NCI-H2081 (cell line): Measurements from ENCODE around the gene LRRC14B.
"Not testable (repeated sequence)": the region's sequence is repeated elsewhere in the genome, so short reads cannot be mapped to it uniquely, and the experiment has no call there.

ENCODE experiments used
- DNase-seq, 2 experiments: peaks; one replicate each; lab custom pipeline; 2025; lab: John Stamatoyannopoulos, UW

LRRC14B gene

DNA sequence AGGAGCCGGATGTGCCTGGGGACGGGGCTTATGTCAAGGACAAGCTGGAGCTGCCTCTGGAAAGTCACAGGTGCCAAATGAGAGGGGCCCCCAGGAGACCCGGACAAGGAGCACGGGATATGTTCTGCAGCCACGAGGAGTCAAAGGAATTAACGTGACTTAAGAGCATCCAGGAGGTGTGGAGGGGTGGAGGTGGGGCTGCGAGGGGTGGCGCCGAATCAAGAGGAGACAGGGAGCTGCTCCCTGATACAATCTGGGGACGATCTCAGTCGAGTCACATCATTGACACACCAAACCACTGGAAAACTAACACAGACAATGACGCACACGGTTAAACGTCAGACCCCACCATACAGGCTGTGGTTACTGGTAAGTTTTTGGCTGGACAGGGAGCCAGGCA is 16.3 kb downstream of the LRRC14B start:
- no peak for DNase-seq

DNA sequence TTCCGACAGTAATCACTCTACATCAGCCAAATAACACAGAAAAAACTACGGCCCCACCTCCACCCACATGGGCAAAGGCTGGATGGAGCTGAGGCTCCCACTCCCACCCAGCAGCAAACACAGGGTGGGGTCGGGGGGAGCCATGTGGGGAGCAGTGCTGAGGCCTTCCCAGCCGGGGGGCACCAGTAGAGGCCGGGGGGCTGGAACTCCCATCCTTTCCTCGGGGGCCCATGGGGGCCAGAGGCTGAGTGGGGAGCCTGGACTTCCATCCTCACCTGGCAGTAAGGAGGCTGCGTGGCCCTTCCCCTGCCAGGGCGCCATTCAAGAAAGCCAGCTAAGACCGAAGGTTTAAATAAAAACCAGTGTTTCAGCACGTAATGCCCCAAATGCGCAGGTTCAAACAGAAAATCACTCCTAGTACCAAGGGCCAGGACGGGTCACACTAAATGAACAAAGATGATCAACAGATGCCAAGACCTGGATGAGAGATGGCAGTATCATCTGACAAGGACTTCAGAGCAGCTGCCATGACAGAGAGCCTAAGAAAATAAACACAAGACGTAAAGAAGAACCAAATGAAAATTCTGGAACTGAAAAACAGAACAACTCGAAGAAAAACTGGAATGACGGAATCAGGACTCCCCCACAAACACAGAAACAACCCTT is 17.3 kb downstream of the LRRC14B start:
- no peak for DNase-seq

DNA sequence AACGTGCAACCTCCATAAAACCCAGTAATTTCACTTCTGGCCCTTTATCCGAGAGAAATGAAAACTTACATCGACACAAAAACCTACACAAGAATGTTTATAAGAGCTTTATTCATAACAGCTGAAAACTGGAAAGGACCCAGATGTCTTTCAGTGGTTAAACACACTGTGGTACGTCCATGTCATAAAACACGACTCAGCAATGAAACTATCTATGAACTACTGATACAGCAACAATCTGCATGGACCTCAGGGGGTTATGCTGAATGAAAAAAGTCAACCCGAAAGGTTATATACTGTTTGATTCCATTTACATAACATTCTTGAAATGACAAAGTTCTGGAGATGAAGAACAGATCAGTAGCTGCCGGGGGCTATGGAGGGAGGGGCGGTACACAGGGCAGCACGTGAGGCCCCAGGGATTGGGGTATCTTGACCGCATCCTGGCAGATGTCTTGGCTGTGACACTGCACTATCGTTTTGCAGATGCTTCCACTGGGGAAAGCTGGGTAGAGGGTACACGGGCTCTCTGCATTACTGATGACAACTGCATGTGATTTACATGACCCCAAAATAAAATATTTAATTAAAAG is 22.6 kb downstream of the LRRC14B start:
- DNase-seq: no peak

- not testable (repeated sequence) for DNase-seq
Observed at GRCh38 chr5:215256-215655, 24.0 kb downstream of the LRRC14B start.

GRCh38 chr5:216076-216475 is 24.8 kb downstream of the LRRC14B start:
- not testable (repeated sequence) for DNase-seq

GRCh38 chr5:217494-218456 is 26.5 kb downstream of the LRRC14B start, which contains the start of the genes CCDC127 and SDHA:
CCDC127 (minus strand) TSS chr5:218153; CDS start chr5:216849, 1,304 bp downstream.
SDHA (plus strand) TSS chr5:218320; CDS start chr5:218356, 36 bp downstream.
- peak; percentile 98 to 99 for DNase-seq

DNA sequence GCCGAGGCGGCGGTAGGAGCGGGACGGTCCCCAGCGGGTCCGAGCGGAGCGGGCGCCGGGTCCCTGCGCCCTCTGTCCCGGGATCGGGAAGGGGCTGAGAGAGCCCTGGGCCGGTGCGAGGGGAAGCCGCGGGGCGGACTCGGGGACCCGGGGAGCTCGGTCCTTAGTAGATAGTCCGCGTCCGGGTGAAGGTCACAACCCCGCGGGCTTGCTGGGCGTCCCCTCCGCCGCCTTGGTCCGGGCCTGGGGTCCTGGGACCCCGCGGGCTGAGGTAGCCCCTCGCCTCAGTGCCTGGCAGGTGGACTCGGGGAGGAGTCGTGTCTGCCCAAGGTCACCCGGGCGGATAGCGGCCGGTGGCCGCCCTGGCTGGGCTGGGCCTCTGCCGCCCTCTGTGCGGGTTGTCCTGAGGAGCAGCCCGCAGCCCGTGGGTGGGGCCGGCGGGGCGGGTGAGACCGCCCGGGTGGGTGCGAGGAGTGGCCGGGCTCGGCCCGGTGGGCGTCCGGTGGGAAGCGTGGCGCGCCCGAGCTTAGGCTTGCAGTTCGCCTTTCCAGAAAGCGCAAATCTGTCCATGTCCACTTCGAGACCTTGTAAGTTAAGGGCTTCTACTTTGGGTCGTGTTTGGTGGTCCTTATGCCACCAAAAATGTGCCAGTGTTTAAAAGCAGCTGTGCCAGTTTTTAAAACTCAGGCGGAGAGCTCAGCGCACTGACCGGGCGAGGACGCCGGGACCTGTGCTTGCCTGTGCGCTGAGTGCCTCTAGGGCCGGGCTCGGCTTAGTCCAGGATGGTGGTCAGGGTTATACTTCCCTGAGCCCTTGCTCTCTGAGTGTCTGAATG is 27.4 kb downstream of the LRRC14B start:
- DNase-seq: peak; percentile 28 to 52

DNA sequence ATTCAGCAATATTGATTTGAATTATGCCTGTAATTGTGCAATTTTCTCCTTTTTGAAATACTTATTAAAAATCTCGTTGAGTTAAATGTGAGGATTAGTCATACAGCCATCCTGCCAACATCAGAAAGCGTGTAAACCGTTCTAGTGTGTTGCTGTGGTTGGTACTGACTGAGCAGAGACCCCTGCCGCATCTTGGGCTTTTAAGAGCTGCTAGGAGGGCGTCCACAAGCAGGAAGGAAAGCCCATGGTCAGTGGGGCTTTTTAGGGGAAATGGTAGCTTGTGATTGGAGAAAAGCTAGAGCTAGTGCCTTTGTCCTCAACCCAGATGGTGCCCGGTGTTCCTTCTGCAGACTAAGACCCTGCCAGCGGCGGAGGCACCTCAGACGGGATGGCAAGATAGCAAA is 28.2 kb downstream of the LRRC14B start:
- peak in 1 of 2 experiments; percentile 37 for DNase-seq

- no peak for DNase-seq
Observed at GRCh38 chr5:219991-220390, 28.7 kb downstream of the LRRC14B start.

DNA sequence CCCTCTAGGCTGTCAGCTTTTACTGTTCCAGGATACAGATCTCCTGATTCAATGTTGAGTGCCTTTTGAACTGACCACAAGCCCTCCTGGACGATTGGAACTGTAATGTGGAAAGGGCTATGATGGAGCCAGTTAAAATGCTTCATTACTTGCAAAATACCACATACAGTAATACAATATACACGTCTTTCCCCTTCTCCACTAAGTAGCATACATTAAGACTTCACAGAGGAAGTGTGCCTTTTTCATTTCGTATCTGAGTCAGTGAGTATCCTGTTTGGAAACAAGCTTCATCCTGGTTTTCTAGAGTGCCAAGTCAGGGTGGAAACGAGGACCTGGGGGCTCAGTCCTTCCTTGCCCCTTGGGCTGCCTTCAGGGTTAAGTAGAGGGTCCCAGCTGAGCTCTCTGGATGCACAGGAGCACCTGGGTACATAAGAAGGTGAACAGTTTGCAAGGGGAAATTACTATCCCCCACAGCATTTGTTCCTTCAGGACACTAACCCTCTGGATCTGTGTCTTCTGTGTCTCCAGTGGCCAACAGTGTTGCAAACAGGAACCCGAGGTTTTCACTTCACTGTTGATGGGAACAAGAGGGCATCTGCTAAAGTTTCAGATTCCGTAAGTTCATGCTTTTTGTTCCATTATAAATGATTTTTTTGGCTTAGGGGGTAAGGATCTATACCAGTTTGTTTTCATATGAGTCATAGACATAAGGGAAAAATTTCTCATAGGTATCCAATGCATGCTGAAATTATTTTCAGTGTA is 31.8 kb downstream of the LRRC14B start:
- not testable (repeated sequence) for DNase-seq

GRCh38 chr5:223791-224190 is 32.5 kb downstream of the LRRC14B start:
- no peak for DNase-seq

GRCh38 chr5:225334-225733 is 34.0 kb downstream of the LRRC14B start:
- DNase-seq: no peak

- not testable (repeated sequence) for DNase-seq
Observed at GRCh38 chr5:227375-227774, 36.1 kb downstream of the LRRC14B start.

- no peak for DNase-seq
Observed at GRCh38 chr5:228886-229285, 37.6 kb downstream of the LRRC14B start.

DNA sequence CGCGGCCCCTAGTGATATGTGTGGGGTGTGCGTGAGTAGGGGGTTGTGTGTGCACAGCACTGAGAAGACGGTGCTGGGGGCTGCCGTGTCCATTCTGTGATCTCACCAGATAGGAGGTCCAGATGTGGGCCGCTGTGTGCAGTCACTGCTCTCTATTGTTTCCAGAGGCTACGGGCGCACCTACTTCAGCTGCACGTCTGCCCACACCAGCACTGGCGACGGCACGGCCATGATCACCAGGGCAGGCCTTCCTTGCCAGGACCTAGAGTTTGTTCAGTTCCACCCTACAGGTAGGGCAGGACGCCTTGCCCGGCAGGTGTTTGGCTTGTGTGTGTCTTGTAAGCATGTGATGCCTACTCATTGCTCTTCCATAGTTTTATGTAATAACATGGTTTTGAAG is 39.4 kb downstream of the LRRC14B start:
- no peak for DNase-seq

- DNase-seq: no peak
Observed at GRCh38 chr5:231661-232060, 40.4 kb downstream of the LRRC14B start.

DNA sequence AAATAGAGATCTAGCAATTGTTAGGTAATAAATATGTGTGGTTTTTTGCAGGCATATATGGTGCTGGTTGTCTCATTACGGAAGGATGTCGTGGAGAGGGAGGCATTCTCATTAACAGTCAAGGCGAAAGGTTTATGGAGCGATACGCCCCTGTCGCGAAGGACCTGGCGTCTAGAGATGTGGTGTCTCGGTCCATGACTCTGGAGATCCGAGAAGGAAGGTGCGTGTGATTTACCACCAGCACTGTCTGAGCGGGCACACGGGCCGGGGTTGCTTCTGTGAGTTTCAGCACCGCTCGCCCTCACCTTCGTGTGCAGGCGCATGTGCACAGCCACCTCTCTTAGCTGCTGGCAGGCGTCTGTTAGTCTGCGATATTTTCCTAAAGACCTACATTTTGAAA is 42.1 kb downstream of the LRRC14B start:
- not testable (repeated sequence) for DNase-seq

DNA sequence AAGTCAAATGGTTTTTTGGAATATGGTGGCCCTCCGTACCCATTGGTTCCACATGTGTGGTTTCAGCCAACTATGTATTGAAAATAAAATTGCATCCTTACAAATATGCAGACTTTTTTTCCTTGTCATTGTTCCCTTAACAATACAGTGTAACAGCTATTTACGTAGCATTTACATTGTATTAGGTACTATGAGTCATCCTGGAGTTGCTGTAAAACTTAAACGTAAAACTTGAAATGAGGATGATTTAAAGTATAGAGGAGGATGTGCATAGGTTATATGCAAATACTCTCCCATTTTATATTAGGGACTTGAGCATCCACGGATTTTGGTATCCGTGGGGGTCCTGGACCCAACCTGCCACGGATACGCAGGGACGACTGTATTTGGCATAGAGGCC is 43.2 kb downstream of the LRRC14B start:
- DNase-seq: no peak

DNA sequence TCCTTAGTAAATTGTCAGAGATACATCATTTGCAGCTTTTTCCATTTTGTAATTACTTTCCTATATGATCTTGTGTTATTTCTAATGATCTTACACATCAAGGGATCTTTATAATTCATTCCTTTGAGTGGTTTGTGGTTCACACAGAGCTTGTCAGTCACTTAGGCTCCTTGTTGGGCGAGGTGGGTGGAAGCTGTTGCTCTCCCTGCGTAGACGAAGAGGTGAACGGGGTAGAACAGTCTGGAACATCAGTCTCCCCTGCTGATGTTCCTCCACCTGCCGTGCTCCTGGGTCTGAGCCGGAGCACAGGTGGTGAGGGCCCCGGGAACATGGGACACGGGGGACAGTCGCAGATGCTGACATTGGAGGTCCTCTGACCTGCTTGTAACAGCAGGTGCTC is 44.2 kb downstream of the LRRC14B start:
- not testable (repeated sequence) for DNase-seq

- DNase-seq: not testable (repeated sequence)
Observed at GRCh38 chr5:237931-238330, 46.6 kb downstream of the LRRC14B start.

DNA sequence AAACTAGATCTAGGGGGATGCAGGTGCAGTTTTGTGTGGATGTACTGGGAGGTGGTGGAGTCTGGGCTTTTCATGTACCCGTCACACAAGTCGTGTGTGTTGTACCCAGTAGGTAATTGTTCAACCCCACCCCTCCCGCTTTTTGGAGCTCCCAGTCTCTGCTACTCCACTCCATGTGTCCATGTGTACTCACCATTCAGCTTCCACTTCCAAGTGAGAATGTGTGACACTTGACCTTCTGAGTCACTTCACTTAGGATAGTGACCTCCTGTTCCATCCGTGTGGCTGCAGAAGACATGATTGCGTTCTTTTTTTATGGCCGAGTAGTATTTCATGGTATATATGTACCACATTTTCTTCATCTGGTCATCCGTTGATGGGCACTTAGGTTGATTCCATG is 49.3 kb downstream of the LRRC14B start:
- DNase-seq: not testable (repeated sequence)
